BJ (cell line): Measurements from ENCODE around the gene CELF2. TPM values are rescaled to one million over a fixed set of nuclear protein-coding genes. Genes with fewer than 3 reads are reported as not detected.

Experiments used
- CTCF ChIA-PET: fragments of 350-600 bp; formaldehyde crosslinking; extraction: SDS; loops from one replicate; lab custom pipeline; 2021; ENCODE audit warnings: antibody characterized with exemption, inconsistent platforms; lab: Yijun Ruan, JAX
- POLR2A ChIA-PET: fragments of 300-600 bp; sonication (Branson Sonifier 250); formaldehyde crosslinking; extraction: SDS; loops from one replicate; lab custom pipeline; 2021; ENCODE audit warnings: antibody characterized with exemption; lab: Charles Lee
- DNase-seq: peaks from one replicate; pipeline ENCODE4 v3.0.0-alpha.2; 2011; ENCODE audit warnings: low read depth
- H3K27me3 ChIP-seq: 2 replicates; pipeline ENCODE4 v1.6.0; 2011; ENCODE audit warnings: low read length; ENCODE audit not compliant: control insufficient read depth, insufficient read depth
- H3K36me3 ChIP-seq: 2 replicates; pipeline ENCODE4 v1.5.1; 2011; ENCODE audit warnings: low read length; ENCODE audit not compliant: control insufficient read depth, insufficient read depth
- H3K4me3 ChIP-seq: 2 replicates; pipeline ENCODE4 v1.5.1; 2011; ENCODE audit warnings: low read depth, mild to moderate bottlenecking, control low read depth, low read length
- polyA plus RNA-seq: library from polyadenylated mRNA; depleted of rRNA; stranded (reverse); fragments of >200 nt; gene quantifications from 2 replicates; pipeline ENCODE4 v1.2.3, GENCODE V29; 2011
- TF ChIP-seq, protein P1 (sequence below): IDR thresholded peaks from 2 replicates; pipeline ENCODE4 v1.5.1; 2011; ENCODE audit warnings: low read depth, mild to moderate bottlenecking, control low read depth, inconsistent platforms, low read length, moderate library complexity; ENCODE audit not compliant: insufficient read depth

The CELF2 gene
- polyA plus RNA-seq, 1 experiment: 8.8 TPM

DNA sequence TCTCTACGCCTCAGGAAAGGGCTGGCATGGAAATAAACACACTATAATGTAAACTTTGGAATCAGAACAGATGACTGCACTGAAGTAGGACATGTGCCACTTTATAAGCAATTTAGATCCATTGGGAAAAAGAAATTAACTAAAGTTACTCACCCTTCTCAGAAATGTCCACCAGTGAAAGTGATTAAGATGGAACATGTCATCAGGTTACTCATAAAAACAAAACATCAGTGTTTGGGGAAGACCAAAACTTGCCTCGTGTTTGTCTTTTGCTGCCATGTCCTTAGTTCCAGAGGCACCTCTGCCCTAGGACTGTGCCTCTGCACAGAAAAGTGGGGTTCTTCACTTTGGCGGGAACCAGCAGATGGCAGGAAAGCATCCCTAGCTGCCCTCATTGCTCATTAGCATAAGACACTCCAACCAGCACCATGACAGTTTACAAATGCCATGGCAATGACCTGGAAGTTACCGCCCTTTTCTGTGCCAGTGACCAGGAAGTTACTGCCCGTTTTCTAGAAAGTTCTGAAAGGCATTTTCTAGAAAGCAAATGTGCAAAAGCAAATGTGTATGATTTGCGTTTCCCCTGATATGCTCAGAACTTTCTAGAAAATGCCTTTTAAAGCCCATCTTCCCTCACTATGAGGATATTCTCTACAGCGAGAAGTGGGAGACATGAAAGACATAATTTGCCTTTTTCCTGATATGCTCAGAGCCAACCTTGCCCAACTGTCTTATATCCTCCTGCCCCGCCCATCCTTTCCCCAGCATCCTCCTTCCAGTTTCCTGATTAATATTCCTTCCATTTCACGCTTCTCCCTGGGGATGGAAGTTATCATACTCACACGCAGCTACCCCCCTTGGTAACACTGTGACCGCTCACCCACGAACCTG lies 335.6 kb downstream of the CELF2 start:
- H3K36me3 ChIP-seq: no peaks in the 10 kb centered on the region
- no peak overlapping the region for H3K4me3 ChIP-seq
- POLR2A ChIA-PET: no interaction called here
- CTCF ChIA-PET: no interaction called here
- DNase-seq: no peak
- peaks cover 1% of the 10 kb centered on the region; the same call in 1 of the 2 replicates for H3K27me3 ChIP-seq
- TF ChIP-seq, protein P1, sequence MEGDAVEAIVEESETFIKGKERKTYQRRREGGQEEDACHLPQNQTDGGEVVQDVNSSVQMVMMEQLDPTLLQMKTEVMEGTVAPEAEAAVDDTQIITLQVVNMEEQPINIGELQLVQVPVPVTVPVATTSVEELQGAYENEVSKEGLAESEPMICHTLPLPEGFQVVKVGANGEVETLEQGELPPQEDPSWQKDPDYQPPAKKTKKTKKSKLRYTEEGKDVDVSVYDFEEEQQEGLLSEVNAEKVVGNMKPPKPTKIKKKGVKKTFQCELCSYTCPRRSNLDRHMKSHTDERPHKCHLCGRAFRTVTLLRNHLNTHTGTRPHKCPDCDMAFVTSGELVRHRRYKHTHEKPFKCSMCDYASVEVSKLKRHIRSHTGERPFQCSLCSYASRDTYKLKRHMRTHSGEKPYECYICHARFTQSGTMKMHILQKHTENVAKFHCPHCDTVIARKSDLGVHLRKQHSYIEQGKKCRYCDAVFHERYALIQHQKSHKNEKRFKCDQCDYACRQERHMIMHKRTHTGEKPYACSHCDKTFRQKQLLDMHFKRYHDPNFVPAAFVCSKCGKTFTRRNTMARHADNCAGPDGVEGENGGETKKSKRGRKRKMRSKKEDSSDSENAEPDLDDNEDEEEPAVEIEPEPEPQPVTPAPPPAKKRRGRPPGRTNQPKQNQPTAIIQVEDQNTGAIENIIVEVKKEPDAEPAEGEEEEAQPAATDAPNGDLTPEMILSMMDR: no peak

DNA sequence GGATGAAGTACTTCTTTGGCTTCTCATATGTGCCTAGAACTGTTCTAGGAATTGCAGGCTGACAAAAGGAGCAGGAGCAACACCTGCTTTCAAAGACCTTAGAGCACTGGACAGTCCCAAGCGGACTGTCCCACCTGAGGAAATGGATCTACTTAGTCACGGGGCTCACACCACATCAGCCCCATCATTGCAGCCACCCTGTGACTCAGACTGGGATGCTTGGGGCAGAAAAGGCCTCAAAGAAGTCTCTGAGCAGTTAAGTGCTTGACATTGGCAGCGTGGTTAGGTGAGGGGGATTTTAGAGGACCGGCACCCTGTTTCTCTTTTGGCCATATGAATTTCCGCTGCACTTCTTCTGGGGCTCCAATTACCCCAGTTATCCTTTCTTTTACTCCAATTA lies 337.2 kb downstream of the CELF2 start:
- H3K27me3 ChIP-seq: no peaks in the 10 kb centered on the region
- ChIA-PET POLR2A (no interaction called here), CTCF (no interaction called here)
- no peak overlapping the region for H3K4me3 ChIP-seq
- TF ChIP-seq, protein P1: no peak
- no peak for DNase-seq
- no peaks in the 10 kb centered on the region for H3K36me3 ChIP-seq

DNA sequence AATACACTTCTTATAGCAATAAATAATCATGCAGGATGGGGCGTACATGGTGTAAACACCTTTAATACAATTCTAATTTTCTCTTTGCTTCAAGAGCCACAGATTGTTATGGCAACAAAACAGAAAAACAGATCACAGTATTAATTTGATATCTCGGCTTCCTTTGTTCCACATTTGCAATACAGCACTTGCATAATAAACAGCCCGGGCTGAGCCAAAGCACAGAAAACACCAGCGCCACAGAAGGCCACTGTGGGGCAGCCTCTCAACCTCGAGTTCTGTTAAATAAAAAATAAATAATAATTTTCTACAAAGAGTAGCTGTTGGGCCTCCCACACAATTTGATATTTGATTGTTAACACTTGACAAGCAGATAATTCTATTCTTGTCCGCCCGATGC lies 337.9 kb downstream of the CELF2 start:
- Histone ChIP-seq H3K4me3 (no peak overlapping the region), H3K36me3 (no peaks in the 10 kb centered on the region), H3K27me3 (no peaks in the 10 kb centered on the region)
- TF ChIP-seq, protein P1: no peak
- no peak for DNase-seq
- ChIA-PET CTCF (interaction anchor here (1.6 kb wide), 1 partner anchor 11 kb away, joined by 4 read pairs; no protein-coding TSS in a partner anchor), POLR2A (no interaction called here)

DNA sequence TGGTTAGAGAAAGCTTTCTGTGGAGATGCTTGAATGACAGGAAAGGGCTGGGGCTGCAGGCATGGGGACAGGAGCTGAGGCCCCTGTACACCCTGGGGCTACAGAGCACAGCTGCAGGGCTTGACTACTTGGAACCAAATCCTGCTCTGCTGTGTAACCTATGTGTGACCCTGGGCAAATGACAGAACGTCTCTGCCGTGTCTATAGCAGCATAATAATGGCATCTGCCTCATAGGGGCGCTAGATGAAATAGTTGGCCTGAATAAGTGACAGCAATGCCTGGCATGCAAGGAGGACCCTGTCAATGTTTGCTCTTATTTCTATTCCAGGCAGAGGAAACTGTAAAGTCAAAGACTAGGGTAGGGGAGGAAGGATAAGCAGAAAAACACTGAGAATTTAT lies 339.8 kb downstream of the CELF2 start:
- POLR2A ChIA-PET: no interaction called here
- no peak overlapping the region for H3K4me3 ChIP-seq
- CTCF ChIA-PET: no interaction called here
- no peaks in the 10 kb centered on the region for H3K27me3 ChIP-seq
- DNase-seq: no peak
- TF ChIP-seq, protein P1: no peak
- H3K36me3 ChIP-seq: no peaks in the 10 kb centered on the region

- TF ChIP-seq, protein P1: no peak
- no peak overlapping the region for H3K4me3 ChIP-seq
- ChIA-PET CTCF (no interaction called here), POLR2A (no interaction called here)
- H3K36me3 ChIP-seq: no peaks in the 10 kb centered on the region
- no peaks in the 10 kb centered on the region for H3K27me3 ChIP-seq
- no peak for DNase-seq
Measured at GRCh38 chr10:11358011-11358410, 340.3 kb downstream of the CELF2 start.
